OCI-M2 (cell line): ENCODE data around the gene GTPBP3.
A peak's percentile ranks its signal among the peaks of the same experiment; 100 is the strongest.

Experiments
- DNase-seq: peaks from one replicate; lab custom pipeline; 2025; ENCODE audit not compliant: unreplicated experiment; lab: John Stamatoyannopoulos, UW

The GTPBP3 gene

DNA sequence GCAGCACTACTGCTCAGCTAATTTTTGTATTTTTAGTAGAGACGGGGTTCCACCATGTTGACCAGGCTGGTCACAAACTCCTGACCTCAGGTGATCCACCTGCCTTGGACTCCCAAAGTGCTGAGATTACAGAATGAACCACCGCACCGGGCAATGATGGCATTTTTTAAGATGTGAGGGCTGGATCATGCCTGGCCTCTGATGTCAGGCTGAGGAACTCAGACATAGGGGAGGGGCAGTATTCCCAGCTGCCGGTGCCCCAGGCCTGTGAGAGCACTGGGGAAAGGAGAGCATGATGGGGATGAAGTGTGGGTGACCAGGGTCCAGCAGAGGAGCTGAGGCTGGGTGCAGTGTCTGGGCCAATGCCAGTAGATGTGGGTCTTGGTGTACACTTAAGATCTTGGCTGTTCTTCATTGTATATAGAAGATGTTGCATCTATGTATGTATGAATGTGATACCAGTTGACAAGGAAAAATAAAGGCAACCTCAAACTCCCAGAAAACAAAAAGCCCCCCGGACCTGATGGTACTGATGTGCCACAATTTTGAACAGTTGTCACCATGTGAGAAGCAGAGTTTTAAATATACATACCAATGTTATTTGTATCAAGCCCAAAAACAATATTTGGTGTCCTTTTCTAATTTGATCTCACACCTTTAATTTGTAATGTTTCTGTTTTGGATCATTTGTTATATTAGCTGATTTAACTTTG lies 43.2 kb downstream of the GTPBP3 start:
- DNase-seq, result no peak

DNA sequence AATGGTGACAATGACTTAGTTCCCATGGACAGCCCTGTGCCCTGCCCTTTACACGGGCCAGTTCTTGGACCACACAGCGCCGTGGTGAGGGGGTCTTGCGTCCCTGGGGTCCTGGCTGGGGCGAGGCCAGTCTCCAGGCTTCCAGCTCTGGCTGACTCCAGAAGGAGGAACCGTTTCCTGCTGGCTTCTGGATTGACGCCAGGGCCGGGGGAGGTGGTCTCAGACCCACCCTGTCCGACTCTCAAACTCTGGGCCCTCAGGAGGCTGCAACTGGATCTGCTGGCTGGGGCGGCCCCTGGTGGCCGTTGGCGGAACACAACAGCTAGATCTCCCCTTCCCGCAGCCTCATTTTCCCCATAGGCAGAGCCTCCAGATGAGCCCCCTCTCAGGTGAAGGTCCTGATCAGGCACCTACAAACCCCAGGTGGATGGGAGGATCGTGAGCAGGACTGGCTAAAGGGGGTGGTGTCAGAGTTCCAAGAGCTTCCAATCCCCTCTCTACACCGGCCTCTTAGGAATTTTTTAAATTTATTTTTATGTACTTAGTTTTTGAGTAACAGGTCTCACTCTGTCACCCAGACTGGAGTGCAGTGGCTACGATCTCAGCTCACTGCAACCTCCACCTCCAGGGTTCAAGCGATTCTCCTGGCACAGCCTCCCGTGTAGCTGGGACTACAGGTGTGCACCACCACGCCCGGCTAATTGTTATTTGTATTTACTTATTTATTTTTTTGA lies 48.7 kb downstream of the GTPBP3 start:
- DNase-seq, result peak; percentile 54

DNA sequence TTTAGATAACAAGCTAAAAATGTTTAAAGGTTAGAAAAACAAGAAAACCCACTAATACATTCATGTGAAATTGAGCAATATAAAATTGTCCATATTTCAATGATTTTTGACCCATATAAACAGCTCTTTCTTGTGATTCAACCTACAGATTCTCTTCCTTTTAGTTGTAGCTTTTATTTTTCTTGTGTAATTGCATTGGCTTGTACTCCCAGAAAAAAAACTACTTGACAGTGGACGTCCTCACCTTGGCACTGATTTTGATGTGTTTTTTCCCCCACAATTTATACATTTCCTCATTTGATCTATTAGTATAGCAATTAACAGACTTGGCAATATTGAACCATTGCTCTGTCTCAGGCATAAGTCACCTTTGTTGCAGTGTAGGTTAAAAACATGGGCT lies 51.9 kb downstream of the GTPBP3 start:
- no peak for DNase-seq

DNA sequence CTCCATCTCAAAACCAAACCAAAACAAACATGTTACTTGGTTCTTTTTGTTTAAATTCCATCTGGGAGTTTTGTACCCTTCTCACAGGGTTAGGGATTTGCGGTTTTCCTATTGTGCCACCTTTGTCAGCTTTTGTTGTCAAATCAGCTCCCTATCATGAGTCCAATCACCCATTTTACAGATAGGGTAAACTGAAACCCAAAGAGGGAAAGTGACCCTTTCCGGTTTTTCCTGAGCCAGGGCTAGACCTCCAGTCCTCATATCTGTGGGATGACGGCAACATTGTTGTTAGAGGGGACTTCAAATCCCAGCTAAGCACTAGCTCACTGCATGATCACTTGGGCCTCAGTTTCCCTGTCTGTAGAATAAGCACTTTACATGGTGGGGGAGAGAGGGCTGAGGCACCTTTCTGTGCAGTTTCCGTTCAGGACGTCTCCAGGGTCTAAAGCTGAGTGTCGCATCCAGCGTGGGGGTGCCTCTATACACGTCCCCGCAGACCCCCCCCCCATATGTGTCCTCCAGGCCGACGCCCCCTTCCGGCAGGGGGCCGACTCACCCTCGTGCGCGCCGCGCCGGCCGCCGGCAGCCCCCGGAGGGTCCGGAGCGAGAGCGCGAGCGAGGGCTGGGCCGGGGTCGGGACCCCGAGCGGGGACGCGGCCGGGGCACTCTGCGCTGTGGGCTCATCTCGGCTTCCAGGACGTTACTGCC lies 52.8 kb downstream of the GTPBP3 start:
- DNase-seq, result no peak

DNA sequence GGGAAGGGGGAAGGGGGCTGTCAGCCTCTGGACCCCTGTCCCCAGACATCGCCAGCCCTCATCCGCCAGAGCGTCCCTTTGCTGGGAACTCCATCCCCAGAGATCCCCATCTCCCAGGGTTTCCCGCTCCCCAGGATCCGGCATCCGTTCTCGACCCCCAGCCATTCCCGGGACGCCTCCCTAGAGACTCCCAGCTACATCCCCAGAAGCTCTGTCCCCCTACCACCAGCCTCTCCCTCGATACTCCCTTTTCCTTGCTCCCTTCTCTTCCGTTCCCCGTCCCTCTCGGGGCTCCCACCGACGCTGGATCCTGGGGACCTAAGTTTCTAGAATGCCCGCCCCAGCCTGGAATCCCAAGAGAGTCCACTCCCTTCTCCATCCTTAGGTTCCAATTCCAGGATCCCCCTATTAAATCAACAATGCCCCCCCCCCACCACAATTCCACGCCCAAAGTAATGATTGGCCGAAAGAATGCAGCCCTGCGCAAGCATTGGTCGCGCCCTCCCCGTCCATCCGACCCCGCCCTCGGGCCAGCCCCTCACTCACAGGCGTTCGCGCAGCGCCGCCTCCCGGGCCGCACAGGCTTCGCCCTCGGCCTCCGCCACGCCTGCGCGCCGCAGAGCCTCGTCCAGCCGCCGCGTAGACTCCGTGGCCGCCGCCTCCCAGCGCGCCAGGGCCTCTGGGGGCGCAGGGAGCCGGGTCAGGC lies 53.5 kb downstream of the GTPBP3 start:
- no peak for DNase-seq

DNA sequence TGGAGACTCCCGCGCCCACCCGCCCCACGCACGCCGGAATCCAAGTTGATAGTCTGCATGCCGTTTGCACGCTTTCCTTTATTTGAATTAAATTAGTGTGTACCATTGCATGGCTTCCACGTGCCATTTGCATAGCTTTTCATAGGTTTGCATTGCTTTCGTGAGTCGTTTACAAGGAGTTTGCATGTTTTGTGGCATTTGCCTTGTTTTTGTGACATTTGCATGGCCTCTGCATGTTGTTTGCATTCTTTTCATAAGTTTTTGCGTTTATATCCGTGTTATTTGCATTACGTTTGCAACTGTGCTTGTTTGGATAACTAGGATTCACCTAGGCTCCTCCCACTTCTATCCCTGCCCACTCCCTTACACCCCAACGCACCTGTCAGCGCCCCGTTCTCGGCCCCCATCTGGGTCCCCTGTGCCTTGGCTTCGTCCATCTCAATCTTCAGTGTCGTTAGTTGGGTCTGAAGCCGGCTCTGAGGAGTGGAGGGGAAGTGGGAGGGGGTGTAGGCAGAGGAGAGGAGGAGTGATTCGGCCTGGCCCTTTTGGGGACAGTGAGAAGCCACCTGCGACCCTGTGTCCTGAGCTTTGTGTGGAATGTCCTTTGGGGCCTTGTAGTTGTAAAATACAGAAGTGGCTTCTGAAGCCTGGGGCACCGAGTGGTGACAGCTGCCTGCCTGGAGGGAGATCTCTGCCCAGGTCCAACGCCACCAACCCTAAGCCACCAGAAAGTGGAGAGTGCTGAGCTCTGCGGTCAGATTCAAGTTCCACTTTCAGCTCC lies 54.2 kb downstream of the GTPBP3 start:
- DNase-seq, result no peak
